Stimulated activated CD4-positive, alpha-beta T cell treated with anti-CD3 and anti-CD28 coated beads, Interleukin-4, amount 100 ng/mL, for 48 hours (primary cell): ENCODE measurements around the gene FGD6.
"Not testable (repeated sequence)": the region's sequence is repeated elsewhere in the genome, so short reads cannot be mapped to it uniquely, and the experiment has no call there.

ENCODE experiments used
- DNase-seq, 2 donors: peaks; one replicate each; pipeline ENCODE4 v3.0.0-alpha.2; 2020; ENCODE audit warnings: low read depth in 2 of 2

Gene FGD6

GRCh38 chr12:95217377-95218149 lies at the start of gene FGD6, which contains the start of gene VEZT:
TSS of gene FGD6 (minus strand) at chr12:95217467. CDS start at chr12:95217240, 227 bp downstream.
TSS of gene VEZT (plus strand) at chr12:95217807. CDS start at chr12:95217851, 44 bp downstream.
- peak; percentile 89 to 96 for DNase-seq

DNA sequence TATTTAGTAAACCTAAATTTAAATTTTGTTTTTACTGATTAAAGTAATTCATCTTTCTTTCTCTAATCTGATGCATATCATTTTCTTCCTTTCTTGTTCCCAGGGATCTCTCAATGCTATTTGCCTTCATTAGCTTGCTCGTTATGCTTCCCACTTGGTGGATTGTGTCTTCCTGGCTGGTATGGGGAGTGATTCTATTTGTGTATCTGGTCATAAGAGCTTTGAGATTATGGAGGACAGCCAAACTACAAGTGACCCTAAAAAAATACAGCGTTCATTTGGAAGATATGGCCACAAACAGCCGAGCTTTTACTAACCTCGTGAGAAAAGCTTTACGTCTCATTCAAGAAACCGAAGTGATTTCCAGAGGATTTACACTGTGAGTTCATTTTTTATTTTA lies 49.0 kb upstream of the FGD6 start:
- no peak for DNase-seq

DNA sequence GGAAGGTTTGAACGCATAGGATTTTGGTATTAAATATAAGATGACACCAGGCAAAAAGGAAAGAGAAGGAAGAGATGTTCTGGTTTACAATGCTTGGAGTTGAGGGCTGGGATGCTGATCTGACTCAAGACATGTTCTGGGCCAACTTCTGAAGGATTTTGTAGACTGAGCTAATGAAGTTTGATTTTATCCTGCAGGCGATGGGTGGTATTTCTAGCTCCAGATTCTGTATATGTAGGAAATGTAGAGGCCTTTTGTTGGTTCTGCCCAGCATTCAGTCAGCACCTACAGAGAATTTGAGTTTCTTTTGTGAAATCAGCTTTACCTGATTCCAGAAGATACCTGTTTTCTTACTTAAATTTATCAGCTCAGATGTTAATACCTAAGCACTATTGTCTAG lies 48.5 kb upstream of the FGD6 start:
- DNase-seq, result no peak

GRCh38 chr12:95262808-95263207 lies 45.5 kb upstream of the FGD6 start:
- no peak for DNase-seq

DNA sequence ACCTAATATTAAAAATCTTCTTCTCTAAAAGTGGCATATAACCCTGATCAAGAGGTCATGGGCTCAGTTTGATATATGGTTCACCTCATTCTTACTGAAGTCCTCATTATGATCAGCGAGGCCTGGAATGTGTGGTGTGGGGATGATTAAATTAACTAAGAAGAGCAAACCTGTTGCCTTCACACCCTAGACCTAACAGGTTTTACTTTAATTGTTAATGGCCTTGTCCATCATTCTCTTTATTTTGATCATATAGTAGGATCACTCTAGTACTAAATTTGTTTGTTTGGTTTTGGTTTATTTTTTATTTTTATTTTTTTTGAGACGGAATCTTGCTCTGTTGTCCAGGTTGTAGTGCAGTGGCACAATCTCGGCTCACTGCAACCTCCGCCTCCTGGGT lies 43.8 kb upstream of the FGD6 start:
- DNase-seq, result no peak

- DNase-seq, result no peak
Observed at GRCh38 chr12:95259368-95259767, 42.1 kb upstream of the FGD6 start.

GRCh38 chr12:95258803-95259202 lies 41.5 kb upstream of the FGD6 start:
- DNase-seq, result no peak

GRCh38 chr12:95258151-95258550 lies 40.9 kb upstream of the FGD6 start:
- DNase-seq, result no peak

GRCh38 chr12:95257541-95257940 lies 40.3 kb upstream of the FGD6 start:
- no peak for DNase-seq

DNA sequence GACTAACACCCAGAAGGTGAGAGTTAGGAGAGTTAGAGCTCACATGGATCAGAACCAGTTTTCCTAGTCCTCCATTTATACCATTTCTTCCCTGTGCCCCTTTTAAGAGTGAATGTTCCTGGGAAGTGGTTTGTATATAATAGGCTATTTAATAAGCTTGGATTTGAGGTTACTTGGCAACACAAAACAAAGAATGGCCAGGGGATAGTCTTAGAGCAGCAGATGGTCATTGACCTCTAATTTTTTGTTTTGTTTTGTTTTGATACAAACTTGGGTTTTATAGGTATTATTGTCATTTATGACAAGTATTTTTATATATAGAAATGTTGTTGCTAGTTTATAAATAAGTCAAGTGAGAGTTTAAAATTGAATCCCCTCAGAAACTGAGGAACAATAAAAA lies 36.1 kb upstream of the FGD6 start:
- no peak for DNase-seq

GRCh38 chr12:95248604-95249360 lies 31.5 kb upstream of the FGD6 start:
- no peak for DNase-seq

- no peak for DNase-seq
Observed at GRCh38 chr12:95248095-95248494, 30.8 kb upstream of the FGD6 start.

GRCh38 chr12:95244350-95244749 lies 27.1 kb upstream of the FGD6 start:
- no peak for DNase-seq

DNA sequence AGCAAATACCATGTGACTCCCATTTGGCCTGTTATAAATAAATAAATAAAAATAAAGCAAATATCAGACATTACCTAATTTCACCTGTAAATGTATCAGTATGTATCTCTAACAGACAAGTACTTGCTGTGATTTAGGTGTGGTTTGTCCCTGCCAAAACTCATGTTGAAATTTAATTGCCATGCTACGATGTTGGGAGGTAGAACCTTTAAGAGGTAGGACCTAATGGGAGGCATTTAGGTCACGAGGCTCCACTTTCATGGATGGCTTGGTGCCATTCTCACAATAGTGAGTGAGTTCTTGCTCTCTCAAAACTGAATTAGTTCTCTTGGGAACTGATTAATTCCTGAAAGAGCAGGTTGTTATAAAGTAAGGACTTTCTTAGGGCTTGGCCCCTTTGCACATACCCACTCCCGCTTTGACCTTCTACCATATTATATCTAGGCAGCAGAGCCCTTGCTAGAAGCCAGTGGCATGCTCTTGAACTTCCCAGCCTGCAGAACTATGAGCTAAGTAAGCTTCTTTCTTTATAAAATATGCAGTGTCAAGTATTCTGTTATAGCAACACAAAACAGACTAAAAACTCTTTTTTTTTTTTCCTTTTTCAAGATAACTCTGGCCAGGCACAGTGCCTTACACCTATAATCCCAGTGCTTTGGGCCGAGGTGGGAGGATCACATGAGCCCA lies 26.4 kb upstream of the FGD6 start:
- no peak for DNase-seq

GRCh38 chr12:95241761-95242506 lies 24.7 kb upstream of the FGD6 start:
- DNase-seq, result no peak

- DNase-seq, result not testable (repeated sequence)
Observed at GRCh38 chr12:95241138-95241537, 23.9 kb upstream of the FGD6 start.

GRCh38 chr12:95240556-95240955 lies 23.3 kb upstream of the FGD6 start:
- no peak for DNase-seq

- not testable (repeated sequence) for DNase-seq
Observed at GRCh38 chr12:95239835-95240234, 22.6 kb upstream of the FGD6 start.

DNA sequence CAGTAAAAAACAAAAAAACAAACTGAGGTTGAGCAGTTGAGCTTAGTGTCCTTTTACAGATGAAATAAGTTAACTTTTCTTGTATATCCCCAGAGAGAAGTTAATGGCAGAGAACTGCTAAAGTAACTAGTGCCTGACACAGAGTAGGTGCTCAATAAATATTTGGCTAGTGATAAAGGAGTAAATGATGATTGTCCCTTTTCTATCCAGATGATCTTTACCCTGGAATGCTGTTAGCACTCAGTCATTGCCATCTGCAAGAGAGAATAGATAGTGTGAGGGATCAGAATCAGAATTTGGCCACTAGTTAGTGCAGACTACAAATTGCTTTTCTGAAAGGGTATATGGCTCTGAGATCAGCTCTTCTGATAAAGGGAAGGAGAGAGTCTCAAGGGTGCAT lies 21.9 kb upstream of the FGD6 start:
- no peak for DNase-seq

DNA sequence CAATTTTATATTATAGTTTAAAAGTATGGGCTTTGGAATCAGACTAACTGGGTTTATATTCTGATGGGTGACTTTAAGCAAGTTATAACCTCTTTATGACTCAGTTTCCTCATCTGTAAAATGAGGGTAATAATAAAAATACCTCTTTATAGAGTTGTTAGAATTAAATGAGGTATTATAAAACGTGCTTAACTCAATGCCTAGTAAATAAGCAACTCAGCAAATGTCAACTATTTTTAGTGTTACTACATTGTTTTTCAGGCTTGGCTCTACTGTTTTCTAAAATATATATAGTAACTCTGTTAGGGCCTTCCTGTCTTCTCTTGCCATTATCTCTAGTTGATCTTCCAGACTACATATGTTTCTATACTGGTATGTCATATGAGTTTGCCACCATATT lies 20.9 kb upstream of the FGD6 start:
- no peak for DNase-seq

GRCh38 chr12:95237315-95237714 lies 20.0 kb upstream of the FGD6 start:
- no peak for DNase-seq

GRCh38 chr12:95235621-95236020 lies 18.4 kb upstream of the FGD6 start:
- not testable (repeated sequence) for DNase-seq
